A673 (cell line): ENCODE results near the gene EML1. TPM values are rescaled to one million over a fixed set of nuclear protein-coding genes. Genes with fewer than 3 reads are reported as not detected.

ENCODE experiments used
- BruUV-seq: library from RNA; stranded (reverse); fragments of 400-500 nt; replicated peaks from 2 replicates; lab custom pipeline; 2021; lab: Mats Ljungman, UMichigan
- CTCF ChIA-PET: fragments of 300-600 bp; sonication (Branson Sonifier 250); formaldehyde crosslinking; loops from one replicate; lab custom pipeline; 2022; ENCODE audit warnings: antibody characterized with exemption; lab: Charles Lee
- POLR2A ChIA-PET: fragments of 300-600 bp; sonication (Branson Sonifier 250); formaldehyde crosslinking; loops from one replicate; lab custom pipeline; 2022; ENCODE audit warnings: antibody characterized with exemption; ENCODE audit not compliant: low non-redundant PET; lab: Charles Lee
- DNase-seq: peaks from one replicate; pipeline ENCODE4 v3.0.0-alpha.2; 2015; ENCODE audit warnings: low spot score
- H3K27ac ChIP-seq: fragments of 200-600 bp; sonication (generic); 2 replicates; pipeline ENCODE4 v1.5.1; 2016; ENCODE audit warnings: mixed run types, low read depth, mild to moderate bottlenecking, mixed read lengths, antibody characterized with exemption, low read length; ENCODE audit not compliant: poor library complexity, severe bottlenecking
- H3K27me3 ChIP-seq: fragments of 200-600 bp; sonication (generic); replicated peaks from 2 replicates; pipeline ENCODE4 v1.6.1; 2017; ENCODE audit warnings: mixed run types, low read depth, mild to moderate bottlenecking, mixed read lengths, antibody characterized with exemption, low read length; ENCODE audit not compliant: insufficient read depth, poor library complexity
- H3K36me3 ChIP-seq: fragments of 200-600 bp; sonication (generic); 2 replicates; pipeline ENCODE4 v1.6.1; 2016; ENCODE audit warnings: mixed run types, mild to moderate bottlenecking, mixed read lengths, antibody characterized with exemption, low read length; ENCODE audit not compliant: insufficient read depth, poor library complexity, severe bottlenecking
- H3K4me1 ChIP-seq: fragments of 200-600 bp; sonication (generic); 2 replicates; pipeline ENCODE4 v1.6.1; 2017; ENCODE audit warnings: mixed run types, mild to moderate bottlenecking, mixed read lengths, antibody characterized with exemption, low read length; ENCODE audit not compliant: insufficient read depth, poor library complexity, severe bottlenecking
- H3K4me3 ChIP-seq: fragments of 200-600 bp; sonication (generic); 2 replicates; pipeline ENCODE4 v1.5.1; 2016; ENCODE audit warnings: low read depth, mixed run types, mild to moderate bottlenecking, mixed read lengths, low read length; ENCODE audit not compliant: poor library complexity, severe bottlenecking
- H3K9me3 ChIP-seq: fragments of 200-600 bp; sonication (generic); 2 replicates; pipeline ENCODE4 v1.6.1; 2016; ENCODE audit warnings: mixed run types, low read depth, mild to moderate bottlenecking, mixed read lengths, antibody characterized with exemption, low read length; ENCODE audit not compliant: poor library complexity, severe bottlenecking
- EZH2 ChIP-seq: fragments of 200-600 bp; sonication (generic); IDR thresholded peaks from 2 replicates; pipeline ENCODE4 v1.6.1; 2017; ENCODE audit warnings: borderline replicate concordance, low read depth, mild to moderate bottlenecking, mixed read lengths, antibody characterized with exemption, low read length; ENCODE audit not compliant: poor library complexity, severe bottlenecking
- intact Hi-C: fragments of 100-400 bp; cut with micrococcal nuclease; formaldehyde crosslinking; loops from one replicate; pipeline ENCODE4 v1.10.0; 2022; ENCODE audit not compliant: unreplicated experiment
- total RNA-seq: library from RNA; stranded (reverse); gene quantifications from 2 replicates; pipeline ENCODE4 v1.2.3, GENCODE V29; 2021
- TF ChIP-seq, protein P1 (sequence below): fragments of 300-800, 200-600 bp; sonication (generic); conservative IDR thresholded peaks from 2 replicates; pipeline ENCODE4 v1.5.1; 2017; ENCODE audit warnings: low read depth, mild to moderate bottlenecking, antibody characterized with exemption, low read length, moderate library complexity, mixed read lengths

EML1 gene
- total RNA-seq, 1 experiment from 2014 or later = 34.1 TPM

DNA sequence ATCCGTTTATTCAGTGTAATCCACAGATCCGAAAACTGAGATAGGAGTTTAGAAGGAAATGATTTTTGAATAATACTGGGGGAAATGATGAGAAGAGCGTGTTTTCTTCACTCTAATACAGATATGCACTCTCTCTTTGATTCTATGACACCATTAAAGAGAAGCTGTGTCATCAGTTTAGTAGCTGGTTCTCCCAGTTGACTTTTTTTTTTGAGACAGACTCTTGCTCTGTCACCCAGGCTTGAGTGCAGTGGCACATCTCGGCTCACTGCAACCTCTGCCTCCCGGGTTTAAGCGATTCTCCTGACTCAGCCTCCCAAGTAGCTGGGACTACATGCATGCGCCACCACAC lies 48.4 kb upstream of the EML1 start:
- ChIA-PET CTCF (interaction anchor here (0.9 kb wide), 1 partner anchor 13 kb away, joined by 5 read pairs; no protein-coding TSS in a partner anchor), POLR2A (no interaction called here)
- H3K36me3 ChIP-seq = no peaks in the 10 kb centered on the region
- H3K27ac ChIP-seq = no peak overlapping the region
- H3K4me1 ChIP-seq = peaks cover 13% of the 10 kb centered on the region
- intact Hi-C loops = no loop called here
- no TSS peak for BruUV-seq
- H3K27me3 ChIP-seq = no peaks in the 10 kb centered on the region
- no peak for DNase-seq
- H3K9me3 ChIP-seq = no peaks in the 10 kb centered on the region
- no peak overlapping the region for H3K4me3 ChIP-seq
- TF ChIP-seq, protein P1, sequence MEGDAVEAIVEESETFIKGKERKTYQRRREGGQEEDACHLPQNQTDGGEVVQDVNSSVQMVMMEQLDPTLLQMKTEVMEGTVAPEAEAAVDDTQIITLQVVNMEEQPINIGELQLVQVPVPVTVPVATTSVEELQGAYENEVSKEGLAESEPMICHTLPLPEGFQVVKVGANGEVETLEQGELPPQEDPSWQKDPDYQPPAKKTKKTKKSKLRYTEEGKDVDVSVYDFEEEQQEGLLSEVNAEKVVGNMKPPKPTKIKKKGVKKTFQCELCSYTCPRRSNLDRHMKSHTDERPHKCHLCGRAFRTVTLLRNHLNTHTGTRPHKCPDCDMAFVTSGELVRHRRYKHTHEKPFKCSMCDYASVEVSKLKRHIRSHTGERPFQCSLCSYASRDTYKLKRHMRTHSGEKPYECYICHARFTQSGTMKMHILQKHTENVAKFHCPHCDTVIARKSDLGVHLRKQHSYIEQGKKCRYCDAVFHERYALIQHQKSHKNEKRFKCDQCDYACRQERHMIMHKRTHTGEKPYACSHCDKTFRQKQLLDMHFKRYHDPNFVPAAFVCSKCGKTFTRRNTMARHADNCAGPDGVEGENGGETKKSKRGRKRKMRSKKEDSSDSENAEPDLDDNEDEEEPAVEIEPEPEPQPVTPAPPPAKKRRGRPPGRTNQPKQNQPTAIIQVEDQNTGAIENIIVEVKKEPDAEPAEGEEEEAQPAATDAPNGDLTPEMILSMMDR = no peak
- no peak for TF ChIP-seq EZH2

DNA sequence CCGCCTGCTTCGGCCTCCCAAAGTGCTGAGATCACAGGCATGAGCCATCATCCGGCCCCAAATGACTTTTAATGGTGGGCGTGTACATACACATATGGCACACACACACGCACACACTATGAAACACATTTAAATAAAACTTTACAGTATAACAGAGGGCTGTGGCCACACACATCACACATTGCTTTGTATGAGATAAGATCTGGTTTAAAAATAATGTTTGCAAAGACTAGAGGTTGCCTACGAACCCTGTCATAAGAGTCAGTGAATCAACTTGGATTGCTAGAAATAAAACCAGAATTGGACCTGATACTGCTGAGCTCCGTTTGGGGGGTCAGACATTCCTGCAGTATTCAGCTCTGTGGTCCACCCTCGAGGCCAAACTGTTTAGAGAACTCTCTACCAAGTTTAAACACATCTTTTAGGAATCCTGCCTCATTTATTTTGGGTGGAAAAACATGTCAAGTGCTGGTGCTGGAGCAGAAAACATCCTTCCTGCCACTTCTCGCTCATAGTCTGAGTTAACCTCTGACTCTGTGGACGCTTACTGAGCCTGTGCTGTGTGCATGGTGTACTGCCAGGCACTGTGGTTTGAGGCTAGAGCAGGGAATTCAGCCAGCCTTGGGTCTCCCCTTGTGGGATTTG lies 47.8 kb upstream of the EML1 start:
- no peaks in the 10 kb centered on the region for H3K27me3 ChIP-seq
- intact Hi-C loops = no loop called here
- H3K4me1 ChIP-seq = peaks cover 13% of the 10 kb centered on the region
- DNase-seq = no peak
- no peaks in the 10 kb centered on the region for H3K36me3 ChIP-seq
- no peak overlapping the region for H3K4me3 ChIP-seq
- ChIA-PET POLR2A (no interaction called here), CTCF (interaction anchor here (0.9 kb wide), 1 partner anchor 13 kb away, joined by 5 read pairs; no protein-coding TSS in a partner anchor)
- TF ChIP-seq EZH2 = no peak
- TF ChIP-seq, protein P1 = no peak
- no peak overlapping the region for H3K27ac ChIP-seq
- BruUV-seq = no TSS peak
- H3K9me3 ChIP-seq = no peaks in the 10 kb centered on the region

DNA sequence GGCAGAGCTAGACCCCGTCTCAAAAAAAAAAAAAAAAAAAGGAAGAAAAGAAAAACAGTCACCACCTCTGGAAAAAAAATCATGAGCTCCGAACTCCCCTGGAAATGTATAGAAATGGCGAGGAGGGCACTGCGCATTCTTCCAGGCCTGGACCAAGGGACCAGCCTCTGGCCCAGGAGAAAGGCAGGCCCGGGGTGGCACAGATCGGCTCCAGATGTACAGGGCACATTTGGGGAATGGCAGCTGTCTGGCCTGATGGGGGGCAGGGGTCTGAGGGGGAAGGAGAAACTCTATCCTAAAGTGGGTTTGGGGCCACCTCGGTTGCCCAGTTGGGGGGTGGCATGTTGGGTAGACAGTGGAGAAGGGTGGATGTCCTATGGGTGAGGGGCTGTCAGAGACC lies 46.0 kb upstream of the EML1 start:
- Histone ChIP-seq H3K9me3 (no peaks in the 10 kb centered on the region), H3K4me1 (peaks cover 13% of the 10 kb centered on the region), H3K4me3 (no peak overlapping the region), H3K36me3 (no peaks in the 10 kb centered on the region), H3K27me3 (no peaks in the 10 kb centered on the region), H3K27ac (no peak overlapping the region)
- ChIA-PET POLR2A (no interaction called here), CTCF (no interaction called here)
- TF ChIP-seq EZH2 = no peak
- intact Hi-C loops = no loop called here
- BruUV-seq = no TSS peak
- no peak for DNase-seq
